ENCODE measurements around the gene ADGRB2.

Gene ADGRB2

GRCh38 chr1:31751822-31752241 lies 12.3 kb downstream of the ADGRB2 start:
- H3K4me1 ChIP-seq (ENCODE audit: insufficient read depth, low read length): no peaks in the 10 kb centered on the region
- no peaks in the 10 kb centered on the region for H3K36me3 ChIP-seq (ENCODE audit: insufficient read depth, low read length)
- no peak overlapping the region for H2AFZ ChIP-seq (ENCODE audit: low read depth, low read length)
- H3K9me3 ChIP-seq (ENCODE audit: low read length): no peaks in the 10 kb centered on the region
- H3K4me3 ChIP-seq (ENCODE audit: low read length): no peak overlapping the region
- H3K27me3 ChIP-seq (ENCODE audit: insufficient read depth, low read length): no peaks in the 10 kb centered on the region

GRCh38 chr1:31750858-31751510 lies 13.2 kb downstream of the ADGRB2 start:
- no peak overlapping the region for H3K4me3 ChIP-seq (ENCODE audit: low read length)
- H3K9me3 ChIP-seq (ENCODE audit: low read length): no peaks in the 10 kb centered on the region
- H3K4me1 ChIP-seq (ENCODE audit: insufficient read depth, low read length): no peaks in the 10 kb centered on the region
- H2AFZ ChIP-seq (ENCODE audit: low read depth, low read length): no peak overlapping the region
- no peaks in the 10 kb centered on the region for H3K36me3 ChIP-seq (ENCODE audit: insufficient read depth, low read length)
- H3K27me3 ChIP-seq (ENCODE audit: insufficient read depth, low read length): no peaks in the 10 kb centered on the region

- Histone ChIP-seq H3K4me3 (ENCODE audit: low read length) (no peak overlapping the region), H3K9me3 (ENCODE audit: low read length) (no peaks in the 10 kb centered on the region), H3K4me1 (ENCODE audit: insufficient read depth, low read length) (no peaks in the 10 kb centered on the region), H3K27me3 (ENCODE audit: insufficient read depth, low read length) (no peaks in the 10 kb centered on the region), H3K36me3 (ENCODE audit: insufficient read depth, low read length) (no peaks in the 10 kb centered on the region), H2AFZ (ENCODE audit: low read depth, low read length) (no peak overlapping the region)
These were observed 14.1 kb downstream of the ADGRB2 start for GRCh38 chr1:31749785-31750735.

GRCh38 chr1:31748365-31748764 lies 15.8 kb downstream of the ADGRB2 start:
- no peaks in the 10 kb centered on the region for H3K9me3 ChIP-seq (ENCODE audit: low read length)
- peaks cover 7% of the 10 kb centered on the region for H3K4me1 ChIP-seq (ENCODE audit: insufficient read depth, low read length)
- H3K27me3 ChIP-seq (ENCODE audit: insufficient read depth, low read length): no peaks in the 10 kb centered on the region
- H2AFZ ChIP-seq (ENCODE audit: low read depth, low read length): no peak overlapping the region
- H3K36me3 ChIP-seq (ENCODE audit: insufficient read depth, low read length): no peaks in the 10 kb centered on the region
- no peak overlapping the region for H3K4me3 ChIP-seq (ENCODE audit: low read length)

- Histone ChIP-seq H3K27me3 (ENCODE audit: insufficient read depth, low read length) (no peaks in the 10 kb centered on the region), H3K4me1 (ENCODE audit: insufficient read depth, low read length) (peaks cover 8% of the 10 kb centered on the region), H3K4me3 (ENCODE audit: low read length) (no peak overlapping the region), H3K9me3 (ENCODE audit: low read length) (no peaks in the 10 kb centered on the region), H3K36me3 (ENCODE audit: insufficient read depth, low read length) (no peaks in the 10 kb centered on the region), H2AFZ (ENCODE audit: low read depth, low read length) (no peak overlapping the region)
These were observed 16.8 kb downstream of the ADGRB2 start for GRCh38 chr1:31747304-31747703.

GRCh38 chr1:31746687-31747086 lies 17.5 kb downstream of the ADGRB2 start:
- Histone ChIP-seq H3K27me3 (ENCODE audit: insufficient read depth, low read length) (no peaks in the 10 kb centered on the region), H2AFZ (ENCODE audit: low read depth, low read length) (no peak overlapping the region), H3K36me3 (ENCODE audit: insufficient read depth, low read length) (no peaks in the 10 kb centered on the region), H3K4me3 (ENCODE audit: low read length) (no peak overlapping the region), H3K9me3 (ENCODE audit: low read length) (no peaks in the 10 kb centered on the region), H3K4me1 (ENCODE audit: insufficient read depth, low read length) (peaks cover 8% of the 10 kb centered on the region)

GRCh38 chr1:31745946-31746670 lies 18.0 kb downstream of the ADGRB2 start:
- no peaks in the 10 kb centered on the region for H3K9me3 ChIP-seq (ENCODE audit: low read length)
- H3K4me3 ChIP-seq (ENCODE audit: low read length): no peak overlapping the region
- no peak overlapping the region for H2AFZ ChIP-seq (ENCODE audit: low read depth, low read length)
- H3K4me1 ChIP-seq (ENCODE audit: insufficient read depth, low read length): peaks cover 8% of the 10 kb centered on the region
- no peaks in the 10 kb centered on the region for H3K36me3 ChIP-seq (ENCODE audit: insufficient read depth, low read length)
- no peaks in the 10 kb centered on the region for H3K27me3 ChIP-seq (ENCODE audit: insufficient read depth, low read length)

- Histone ChIP-seq H3K9me3 (ENCODE audit: low read length) (no peaks in the 10 kb centered on the region), H2AFZ (ENCODE audit: low read depth, low read length) (no peak overlapping the region), H3K4me3 (ENCODE audit: low read length) (no peak overlapping the region), H3K27me3 (ENCODE audit: insufficient read depth, low read length) (no peaks in the 10 kb centered on the region), H3K4me1 (ENCODE audit: insufficient read depth, low read length) (peaks cover 8% of the 10 kb centered on the region), H3K36me3 (ENCODE audit: insufficient read depth, low read length) (no peaks in the 10 kb centered on the region)
These were observed 18.8 kb downstream of the ADGRB2 start for GRCh38 chr1:31745096-31745945.

GRCh38 chr1:31744165-31744888 lies 19.8 kb downstream of the ADGRB2 start:
- Histone ChIP-seq H2AFZ (ENCODE audit: low read depth, low read length) (no peak overlapping the region), H3K36me3 (ENCODE audit: insufficient read depth, low read length) (no peaks in the 10 kb centered on the region), H3K4me3 (ENCODE audit: low read length) (no peak overlapping the region), H3K4me1 (ENCODE audit: insufficient read depth, low read length) (peaks cover 8% of the 10 kb centered on the region), H3K27me3 (ENCODE audit: insufficient read depth, low read length) (no peaks in the 10 kb centered on the region), H3K9me3 (ENCODE audit: low read length) (no peaks in the 10 kb centered on the region)

- no peak overlapping the region for H2AFZ ChIP-seq (ENCODE audit: low read depth, low read length)
These were observed 21.5 kb downstream of the ADGRB2 start for GRCh38 chr1:31742462-31743212.

GRCh38 chr1:31739346-31739745 lies 24.8 kb downstream of the ADGRB2 start:
- peaks cover 8% of the 10 kb centered on the region for H3K4me1 ChIP-seq (ENCODE audit: insufficient read depth, low read length)
- H3K27me3 ChIP-seq (ENCODE audit: insufficient read depth, low read length): no peaks in the 10 kb centered on the region
- no peak overlapping the region for H3K4me3 ChIP-seq (ENCODE audit: low read length)
- H3K36me3 ChIP-seq (ENCODE audit: insufficient read depth, low read length): no peaks in the 10 kb centered on the region
- no peaks in the 10 kb centered on the region for H3K9me3 ChIP-seq (ENCODE audit: low read length)
- H2AFZ ChIP-seq (ENCODE audit: low read depth, low read length): no peak overlapping the region

More at GRCh38 chr1:31742462-31743212, 21.5 kb downstream of the ADGRB2 start:
- Histone ChIP-seq H3K9me3 (ENCODE audit: low read length) (no peaks in the 10 kb centered on the region), H3K4me3 (ENCODE audit: low read length) (no peak overlapping the region), H3K27me3 (ENCODE audit: insufficient read depth, low read length) (no peaks in the 10 kb centered on the region), H3K36me3 (ENCODE audit: insufficient read depth, low read length) (no peaks in the 10 kb centered on the region), H3K4me1 (ENCODE audit: insufficient read depth, low read length) (peaks cover 8% of the 10 kb centered on the region)

Measured in neuron (in vitro differentiated cells).